A549 (cell line): ENCODE data around the gene PRUNE2. TPM values are rescaled to one million over a fixed set of nuclear protein-coding genes. Genes with fewer than 3 reads are reported as not detected.

Experiments
- ATAC-seq, 2 experiments: fragments of 200-7000 bp in 1 of 2; fragments of >200 bp in 1 of 2; cut with Nextera tagmentation in 1 of 2; cut with Tn5 transposase in 1 of 2; 3 replicates each; pipeline versions ENCODE4 v1.8.0 to v1.9.1; 2018 to 2020; ENCODE audit warnings: mild to moderate bottlenecking in 1 of 2, moderate library complexity in 1 of 2
- CTCF ChIA-PET: fragments of 300-600 bp; sonication (Branson Sonifier 250); formaldehyde crosslinking; extraction: SDS; loops from one replicate; lab custom pipeline; 2021; ENCODE audit warnings: antibody characterized with exemption, inconsistent platforms; lab: Yijun Ruan, JAX
- POLR2A ChIA-PET: fragments of 350-600 bp; formaldehyde crosslinking; extraction: SDS; loops from one replicate; lab custom pipeline; 2021; ENCODE audit warnings: antibody characterized with exemption, inconsistent platforms; lab: Yijun Ruan, JAX
- DNase-seq, 2 experiments: peaks; one replicate each; pipeline versions ENCODE4 v3.0.0 to v3.0.0-alpha.2; 2011 to 2016; ENCODE audit warnings: low read depth in 1 of 2, low spot score in 1 of 2
- FAIRE-seq: peaks from 2 replicates; lab custom pipeline; 2011; peaks lifted over from hg19 to GRCh38; lab: Jason Lieb, UNC
- H3K27ac ChIP-seq, 2 experiments: fragments of >200 bp; sonication (Bioruptor Twin); formaldehyde crosslinking; 3 replicates each; pipeline ENCODE4 v1.5.1; 2016 to 2017
- H3K4me1 ChIP-seq: fragments of >200 bp; sonication (Bioruptor Twin); formaldehyde crosslinking; 3 replicates; pipeline ENCODE4 v1.6.1; 2016
- H3K4me2 ChIP-seq: fragments of >200 bp; sonication (Bioruptor Twin); formaldehyde crosslinking; 3 replicates; pipeline ENCODE4 v1.6.1; 2016
- H3K4me3 ChIP-seq: fragments of >200 bp; sonication (Bioruptor Twin); formaldehyde crosslinking; 3 replicates; pipeline ENCODE4 v1.5.1; 2016
- H3K9me3 ChIP-seq: fragments of >200 bp; sonication (Bioruptor Twin); formaldehyde crosslinking; 3 replicates; pipeline ENCODE4 v1.6.1; 2016
- FOSL2 ChIP-seq, 2 experiments: fragments of 450-650 bp in 1 of 2; fragments of >200 bp in 1 of 2; sonication (Bioruptor Twin) in 1 of 2; formaldehyde crosslinking; IDR thresholded peaks; 2 replicates each; pipeline versions ENCODE4 v1.5.0 to v1.6.1; 2016 to 2020; ENCODE audit warnings: mild to moderate bottlenecking in 1 of 2, moderate library complexity in 1 of 2
- GATA3 ChIP-seq: IDR thresholded peaks from 2 replicates; pipeline ENCODE4 v1.6.1; 2012; ENCODE audit warnings: borderline replicate concordance
- HOXA7 ChIP-seq: fragments of 250-450 bp; sonication (Bioruptor Pico); IDR thresholded peaks from 2 replicates; pipeline ENCODE4 v1.5.0; 2020; ENCODE audit warnings: mild to moderate bottlenecking, moderate library complexity
- KDM5A ChIP-seq: fragments of 200-600 bp; sonication (generic); IDR thresholded peaks from 2 replicates; pipeline ENCODE4 v1.6.1; 2016; ENCODE audit warnings: antibody characterized with exemption, mild to moderate bottlenecking
- MAFK ChIP-seq: fragments of 450-650 bp; IDR thresholded peaks from 2 replicates; pipeline ENCODE4 v1.6.1; 2014; ENCODE audit not compliant: partially characterized antibody
- PHF8 ChIP-seq: fragments of 200-600 bp; sonication (generic); IDR thresholded peaks from 2 replicates; pipeline ENCODE4 v1.6.1; 2016; ENCODE audit warnings: low read depth, mild to moderate bottlenecking, antibody characterized with exemption, moderate library complexity, borderline replicate concordance
- RAD21 ChIP-seq, 2 experiments: fragments of >200 bp in 1 of 2; sonication (Bioruptor Twin) in 1 of 2; formaldehyde crosslinking in 1 of 2; IDR thresholded peaks in 1 of 2; conservative IDR thresholded peaks in 1 of 2; 2 replicates in 1 of 2; 3 replicates in 1 of 2; pipeline ENCODE4 v1.6.1; 2012 to 2018; ENCODE audit warnings: inconsistent platforms in 1 of 2
- RCOR1 ChIP-seq: fragments of 150-350 bp; IDR thresholded peaks from 2 replicates; pipeline ENCODE4 v1.6.1; 2014; ENCODE audit warnings: antibody characterized with exemption, low read length, low read depth
- SMC3 ChIP-seq: fragments of >200 bp; sonication (Bioruptor Twin); formaldehyde crosslinking; IDR thresholded peaks from 3 replicates; pipeline ENCODE4 v1.6.1; 2018; ENCODE audit warnings: inconsistent platforms
- ZSCAN20 ChIP-seq: fragments of 250-450 bp; sonication (Bioruptor Pico); IDR thresholded peaks from 2 replicates; pipeline ENCODE4 v1.8.0; 2022; ENCODE audit warnings: mild to moderate bottlenecking, moderate library complexity
- WGBS: methylation state at CpG from one replicate; pipeline ENCODE4 v1.1.6; 2017; ENCODE audit errors: missing lambda C conversion rate; 5-methylcytosine and 5-hydroxymethylcytosine counted together
- polyA plus RNA-seq, 4 experiments: library from polyadenylated mRNA; depleted of rRNA in 3 of 4; stranded (reverse); fragments of >200 nt; fragmentation: RNase III in 1 of 4; extraction: RNeasy Plus Mini Kit Qiagen cat#74134 plus additional on column Dnase treatment in 1 of 4; gene quantifications; 2 replicates in 3 of 4; 3 replicates in 1 of 4; pipeline ENCODE4 v1.2.3, GENCODE V29; 2011 to 2017
- TF ChIP-seq, protein P1 (sequence below): fragments of 250-450 bp; sonication (Bioruptor Pico); IDR thresholded peaks from 2 replicates; pipeline ENCODE4 v1.5.0; 2020; ENCODE audit warnings: low read depth, mild to moderate bottlenecking, moderate library complexity
- TF ChIP-seq, protein P2 (sequence below): fragments of >200 bp; sonication (Bioruptor Twin); formaldehyde crosslinking; IDR thresholded peaks from 3 replicates; pipeline ENCODE4 v1.5.1; 2016
- TF ChIP-seq, protein P3 (sequence below): fragments of 250-450 bp; sonication (Bioruptor Pico); IDR thresholded peaks from 2 replicates; pipeline ENCODE4 v1.5.0; 2021; ENCODE audit warnings: mild to moderate bottlenecking, moderate library complexity, borderline replicate concordance
- TF ChIP-seq, protein P4 (sequence below): fragments of >200 bp; sonication (Bioruptor Twin); formaldehyde crosslinking; IDR thresholded peaks from 2 replicates; pipeline ENCODE4 v1.6.1; 2016
- TF ChIP-seq, protein P5 (sequence below): IDR thresholded peaks from 2 replicates; pipeline ENCODE4 v1.6.1; 2012; ENCODE audit warnings: low read depth, borderline replicate concordance

The PRUNE2 gene
- polyA plus RNA-seq, 2 of the 4 experiments (the other 2 are of a cell fraction): 0.04 TPM; not detected in 1

DNA sequence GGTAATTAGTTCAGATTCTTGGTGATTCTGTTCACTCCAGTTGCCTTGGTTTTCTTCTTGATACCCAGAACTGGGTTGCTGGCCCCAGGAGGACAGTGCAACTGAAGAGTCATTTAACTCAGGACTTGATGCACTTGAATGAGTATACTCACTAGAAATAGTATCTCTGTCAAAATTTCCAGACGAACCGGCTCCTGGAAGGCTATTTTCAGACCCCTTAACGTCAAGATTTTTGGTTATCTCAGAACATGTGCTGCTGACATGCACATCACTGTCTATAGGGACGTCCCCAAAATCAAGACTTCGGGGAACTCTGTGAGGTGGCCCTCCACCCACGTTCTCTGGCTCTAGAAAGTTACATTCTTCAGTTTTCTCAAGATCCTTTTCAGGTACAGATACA lies 198.4 kb downstream of the PRUNE2 start:
- ChIA-PET CTCF (interaction anchor here (0.9 to 8.4 kb wide), 5 partner anchors 11 to 313 kb away, joined by 3 to 78 read pairs (median 5); partner anchors contain the start of gene RFK), POLR2A (no interaction called here)
- H3K9me3 ChIP-seq: no peaks in the 10 kb centered on the region
- FAIRE-seq: no peak
- no peak overlapping the region for H3K4me3 ChIP-seq
- H3K4me1 ChIP-seq: no peaks in the 10 kb centered on the region
- H3K4me2 ChIP-seq: no peak overlapping the region
- H3K27ac ChIP-seq: no peak overlapping the region
- DNase-seq: no peak
- ATAC-seq: no peak
- 1% methylated on average over 6 of the region's 6 CpGs for WGBS
- TF ChIP-seq HOXA7 (CRISPR knock-in tag): no peak

DNA sequence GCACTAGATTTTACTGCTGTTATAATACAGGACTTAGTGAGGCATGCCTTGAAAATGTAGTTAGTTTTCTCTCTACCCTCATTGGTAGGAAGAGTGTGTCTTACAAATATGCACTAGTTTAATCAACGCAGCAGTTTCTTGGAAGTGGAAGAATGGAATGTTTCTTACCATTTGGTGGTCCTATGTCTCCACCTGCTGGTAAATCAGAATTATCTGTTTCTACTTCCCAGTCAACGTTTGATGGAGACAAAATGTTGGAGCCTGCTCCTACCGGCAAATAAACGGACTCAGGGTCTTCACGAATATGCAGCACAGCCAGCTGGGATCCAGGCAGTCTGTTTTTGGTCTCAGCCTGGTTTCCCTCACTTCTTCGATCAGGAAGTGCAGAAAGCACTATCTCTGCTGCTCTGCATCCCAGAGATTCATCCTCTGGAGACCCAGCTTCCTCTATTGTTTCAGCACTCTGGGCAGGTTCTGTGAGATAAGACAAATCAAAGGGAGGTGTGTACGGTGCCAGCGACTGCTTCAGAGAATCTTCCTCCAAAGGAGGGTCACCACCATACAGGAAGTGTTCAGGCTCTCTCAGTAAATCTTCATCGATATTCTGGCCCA lies 201.2 kb downstream of the PRUNE2 start:
- ChIA-PET CTCF (interaction anchor here (0.6 to 8.4 kb wide), 31 partner anchors 8 to 1503 kb away, joined by 3 to 78 read pairs (median 4); partner anchors contain the start of genes GCNT1 and RFK), POLR2A (no interaction called here)
- peak; percentile 44 to 88 for DNase-seq
- H3K4me3 ChIP-seq: no peak overlapping the region
- no peak overlapping the region for H3K27ac ChIP-seq
- 4% methylated on average over 9 of the region's 9 CpGs for WGBS
- peak; percentile 67 to 88; a peak in 5 of 6 replicates for ATAC-seq
- H3K4me1 ChIP-seq: no peaks in the 10 kb centered on the region
- no peak for TF ChIP-seq RCOR1
- TF ChIP-seq KDM5A: no peak
- no peak for TF ChIP-seq FOSL2 (IDR thresholded peaks at IDR 0.05)
- no peak for TF ChIP-seq FOSL2 (CRISPR knock-in tag; IDR thresholded peaks at IDR 0.05)
- no peak for TF ChIP-seq GATA3
- TF ChIP-seq, protein P1, sequence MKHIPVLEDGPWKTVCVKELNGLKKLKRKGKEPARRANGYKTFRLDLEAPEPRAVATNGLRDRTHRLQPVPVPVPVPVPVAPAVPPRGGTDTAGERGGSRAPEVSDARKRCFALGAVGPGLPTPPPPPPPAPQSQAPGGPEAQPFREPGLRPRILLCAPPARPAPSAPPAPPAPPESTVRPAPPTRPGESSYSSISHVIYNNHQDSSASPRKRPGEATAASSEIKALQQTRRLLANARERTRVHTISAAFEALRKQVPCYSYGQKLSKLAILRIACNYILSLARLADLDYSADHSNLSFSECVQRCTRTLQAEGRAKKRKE (CRISPR knock-in tag): no peak
- TF ChIP-seq, protein P2, sequence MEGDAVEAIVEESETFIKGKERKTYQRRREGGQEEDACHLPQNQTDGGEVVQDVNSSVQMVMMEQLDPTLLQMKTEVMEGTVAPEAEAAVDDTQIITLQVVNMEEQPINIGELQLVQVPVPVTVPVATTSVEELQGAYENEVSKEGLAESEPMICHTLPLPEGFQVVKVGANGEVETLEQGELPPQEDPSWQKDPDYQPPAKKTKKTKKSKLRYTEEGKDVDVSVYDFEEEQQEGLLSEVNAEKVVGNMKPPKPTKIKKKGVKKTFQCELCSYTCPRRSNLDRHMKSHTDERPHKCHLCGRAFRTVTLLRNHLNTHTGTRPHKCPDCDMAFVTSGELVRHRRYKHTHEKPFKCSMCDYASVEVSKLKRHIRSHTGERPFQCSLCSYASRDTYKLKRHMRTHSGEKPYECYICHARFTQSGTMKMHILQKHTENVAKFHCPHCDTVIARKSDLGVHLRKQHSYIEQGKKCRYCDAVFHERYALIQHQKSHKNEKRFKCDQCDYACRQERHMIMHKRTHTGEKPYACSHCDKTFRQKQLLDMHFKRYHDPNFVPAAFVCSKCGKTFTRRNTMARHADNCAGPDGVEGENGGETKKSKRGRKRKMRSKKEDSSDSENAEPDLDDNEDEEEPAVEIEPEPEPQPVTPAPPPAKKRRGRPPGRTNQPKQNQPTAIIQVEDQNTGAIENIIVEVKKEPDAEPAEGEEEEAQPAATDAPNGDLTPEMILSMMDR: peak; percentile 86
- TF ChIP-seq HOXA7 (CRISPR knock-in tag): no peak
- TF ChIP-seq SMC3: peak; percentile 74
- TF ChIP-seq, protein P3, sequence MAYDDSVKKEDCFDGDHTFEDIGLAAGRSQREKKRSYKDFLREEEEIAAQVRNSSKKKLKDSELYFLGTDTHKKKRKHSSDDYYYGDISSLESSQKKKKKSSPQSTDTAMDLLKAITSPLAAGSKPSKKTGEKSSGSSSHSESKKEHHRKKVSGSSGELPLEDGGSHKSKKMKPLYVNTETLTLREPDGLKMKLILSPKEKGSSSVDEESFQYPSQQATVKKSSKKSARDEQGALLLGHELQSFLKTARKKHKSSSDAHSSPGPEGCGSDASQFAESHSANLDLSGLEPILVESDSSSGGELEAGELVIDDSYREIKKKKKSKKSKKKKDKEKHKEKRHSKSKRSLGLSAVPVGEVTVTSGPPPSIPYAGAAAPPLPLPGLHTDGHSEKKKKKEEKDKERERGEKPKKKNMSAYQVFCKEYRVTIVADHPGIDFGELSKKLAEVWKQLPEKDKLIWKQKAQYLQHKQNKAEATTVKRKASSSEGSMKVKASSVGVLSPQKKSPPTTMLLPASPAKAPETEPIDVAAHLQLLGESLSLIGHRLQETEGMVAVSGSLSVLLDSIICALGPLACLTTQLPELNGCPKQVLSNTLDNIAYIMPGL (CRISPR knock-in tag): no peak
- TF ChIP-seq, protein P4, sequence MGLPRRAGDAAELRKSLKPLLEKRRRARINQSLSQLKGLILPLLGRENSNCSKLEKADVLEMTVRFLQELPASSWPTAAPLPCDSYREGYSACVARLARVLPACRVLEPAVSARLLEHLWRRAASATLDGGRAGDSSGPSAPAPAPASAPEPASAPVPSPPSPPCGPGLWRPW: no peak
- peak; percentile 89 to 92 for TF ChIP-seq RAD21 (conservative IDR thresholded peaks at IDR 0.05 in 1 of 2, IDR thresholded peaks at IDR 0.05 in 1 of 2)
- TF ChIP-seq, protein P5, sequence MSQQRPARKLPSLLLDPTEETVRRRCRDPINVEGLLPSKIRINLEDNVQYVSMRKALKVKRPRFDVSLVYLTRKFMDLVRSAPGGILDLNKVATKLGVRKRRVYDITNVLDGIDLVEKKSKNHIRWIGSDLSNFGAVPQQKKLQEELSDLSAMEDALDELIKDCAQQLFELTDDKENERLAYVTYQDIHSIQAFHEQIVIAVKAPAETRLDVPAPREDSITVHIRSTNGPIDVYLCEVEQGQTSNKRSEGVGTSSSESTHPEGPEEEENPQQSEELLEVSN: no peak
- TF ChIP-seq MAFK: peak; percentile 41
- TF ChIP-seq ZSCAN20 (CRISPR knock-in tag): no peak
- TF ChIP-seq PHF8: no peak
- no peaks in the 10 kb centered on the region for H3K9me3 ChIP-seq
- peak; percentile 74 for FAIRE-seq
- 0 out of 3 replicates have a peak overlapping the region, but pooled peaks have one; percentile 34 for H3K4me2 ChIP-seq
